ENCODE data around the gene MYO1F.

GRCh38 chr19:8612807-8613171 lies 35.5 kb upstream of the MYO1F start:
- TF ChIP-seq CTCF (IDR thresholded peaks at IDR 0.05) (no peak), POLR2A (IDR thresholded peaks at IDR 0.05) (no peak)
